ENCODE measurements around the gene HBA2.

DNA sequence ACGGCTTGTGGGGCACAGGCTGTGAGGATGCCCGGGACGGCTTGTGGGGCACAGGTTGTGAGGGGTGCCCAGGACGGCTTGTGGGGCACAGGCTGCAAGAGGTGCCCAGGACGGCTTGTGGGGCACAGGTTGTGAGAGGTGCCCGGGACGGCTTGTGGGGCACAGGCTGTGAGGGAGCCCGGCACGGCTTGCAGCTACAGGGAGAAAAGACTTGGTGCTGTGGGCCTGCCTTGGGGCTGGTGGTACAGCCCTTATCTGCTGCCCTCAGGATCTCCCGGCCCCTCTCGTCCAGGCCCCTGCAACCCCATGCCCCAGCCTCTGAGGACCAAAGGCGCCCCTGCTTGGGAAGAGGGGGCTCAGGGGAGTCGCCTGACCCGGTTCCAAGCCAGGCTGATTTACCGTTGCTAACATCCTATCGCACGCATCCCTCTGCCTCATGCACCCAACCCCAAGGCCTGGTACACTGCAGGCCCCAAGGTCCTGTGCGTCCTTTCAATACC, 11.9 kb upstream of the HBA2 start:
- TF ChIP-seq, protein P1, sequence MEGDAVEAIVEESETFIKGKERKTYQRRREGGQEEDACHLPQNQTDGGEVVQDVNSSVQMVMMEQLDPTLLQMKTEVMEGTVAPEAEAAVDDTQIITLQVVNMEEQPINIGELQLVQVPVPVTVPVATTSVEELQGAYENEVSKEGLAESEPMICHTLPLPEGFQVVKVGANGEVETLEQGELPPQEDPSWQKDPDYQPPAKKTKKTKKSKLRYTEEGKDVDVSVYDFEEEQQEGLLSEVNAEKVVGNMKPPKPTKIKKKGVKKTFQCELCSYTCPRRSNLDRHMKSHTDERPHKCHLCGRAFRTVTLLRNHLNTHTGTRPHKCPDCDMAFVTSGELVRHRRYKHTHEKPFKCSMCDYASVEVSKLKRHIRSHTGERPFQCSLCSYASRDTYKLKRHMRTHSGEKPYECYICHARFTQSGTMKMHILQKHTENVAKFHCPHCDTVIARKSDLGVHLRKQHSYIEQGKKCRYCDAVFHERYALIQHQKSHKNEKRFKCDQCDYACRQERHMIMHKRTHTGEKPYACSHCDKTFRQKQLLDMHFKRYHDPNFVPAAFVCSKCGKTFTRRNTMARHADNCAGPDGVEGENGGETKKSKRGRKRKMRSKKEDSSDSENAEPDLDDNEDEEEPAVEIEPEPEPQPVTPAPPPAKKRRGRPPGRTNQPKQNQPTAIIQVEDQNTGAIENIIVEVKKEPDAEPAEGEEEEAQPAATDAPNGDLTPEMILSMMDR (IDR thresholded peaks at IDR 0.05) = no peak
- TF ChIP-seq, protein P2, sequence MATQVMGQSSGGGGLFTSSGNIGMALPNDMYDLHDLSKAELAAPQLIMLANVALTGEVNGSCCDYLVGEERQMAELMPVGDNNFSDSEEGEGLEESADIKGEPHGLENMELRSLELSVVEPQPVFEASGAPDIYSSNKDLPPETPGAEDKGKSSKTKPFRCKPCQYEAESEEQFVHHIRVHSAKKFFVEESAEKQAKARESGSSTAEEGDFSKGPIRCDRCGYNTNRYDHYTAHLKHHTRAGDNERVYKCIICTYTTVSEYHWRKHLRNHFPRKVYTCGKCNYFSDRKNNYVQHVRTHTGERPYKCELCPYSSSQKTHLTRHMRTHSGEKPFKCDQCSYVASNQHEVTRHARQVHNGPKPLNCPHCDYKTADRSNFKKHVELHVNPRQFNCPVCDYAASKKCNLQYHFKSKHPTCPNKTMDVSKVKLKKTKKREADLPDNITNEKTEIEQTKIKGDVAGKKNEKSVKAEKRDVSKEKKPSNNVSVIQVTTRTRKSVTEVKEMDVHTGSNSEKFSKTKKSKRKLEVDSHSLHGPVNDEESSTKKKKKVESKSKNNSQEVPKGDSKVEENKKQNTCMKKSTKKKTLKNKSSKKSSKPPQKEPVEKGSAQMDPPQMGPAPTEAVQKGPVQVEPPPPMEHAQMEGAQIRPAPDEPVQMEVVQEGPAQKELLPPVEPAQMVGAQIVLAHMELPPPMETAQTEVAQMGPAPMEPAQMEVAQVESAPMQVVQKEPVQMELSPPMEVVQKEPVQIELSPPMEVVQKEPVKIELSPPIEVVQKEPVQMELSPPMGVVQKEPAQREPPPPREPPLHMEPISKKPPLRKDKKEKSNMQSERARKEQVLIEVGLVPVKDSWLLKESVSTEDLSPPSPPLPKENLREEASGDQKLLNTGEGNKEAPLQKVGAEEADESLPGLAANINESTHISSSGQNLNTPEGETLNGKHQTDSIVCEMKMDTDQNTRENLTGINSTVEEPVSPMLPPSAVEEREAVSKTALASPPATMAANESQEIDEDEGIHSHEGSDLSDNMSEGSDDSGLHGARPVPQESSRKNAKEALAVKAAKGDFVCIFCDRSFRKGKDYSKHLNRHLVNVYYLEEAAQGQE (IDR thresholded peaks at IDR 0.05; ENCODE audit: insufficient read depth in 1 of 2, low read depth in 2 of 2, low read length in 1 of 2) = no peak
- TF ChIP-seq POLR2AphosphoS5 (IDR thresholded peaks at IDR 0.05; ENCODE audit: low read depth, low read length) (no peak), TCF7L2 (IDR thresholded peaks at IDR 0.05; ENCODE audit: low read depth, low read length) (no peak), SIN3A (IDR thresholded peaks at IDR 0.05; ENCODE audit: borderline replicate concordance, insufficient read depth, low read depth, low read length) (no peak)
